A549 (cell line): ENCODE data around the gene CMIP. TPM values are rescaled to one million over a fixed set of nuclear protein-coding genes. Genes with fewer than 3 reads are reported as not detected.

Experiments used
- ATAC-seq, 2 experiments: fragments of 200-7000 bp in 1 of 2; fragments of >200 bp in 1 of 2; cut with Nextera tagmentation in 1 of 2; cut with Tn5 transposase in 1 of 2; 3 replicates each; pipeline versions ENCODE4 v1.8.0 to v1.9.1; 2018 to 2020; ENCODE audit warnings: mild to moderate bottlenecking in 1 of 2, moderate library complexity in 1 of 2
- CTCF ChIA-PET: fragments of 300-600 bp; sonication (Branson Sonifier 250); formaldehyde crosslinking; extraction: SDS; loops from one replicate; lab custom pipeline; 2021; ENCODE audit warnings: antibody characterized with exemption, inconsistent platforms; lab: Yijun Ruan, JAX
- POLR2A ChIA-PET: fragments of 350-600 bp; formaldehyde crosslinking; extraction: SDS; loops from one replicate; lab custom pipeline; 2021; ENCODE audit warnings: antibody characterized with exemption, inconsistent platforms; lab: Yijun Ruan, JAX
- DNase-seq, 2 experiments: peaks; one replicate each; pipeline versions ENCODE4 v3.0.0 to v3.0.0-alpha.2; 2011 to 2016; ENCODE audit warnings: low read depth in 1 of 2, low spot score in 1 of 2
- FAIRE-seq: peaks from 2 replicates; lab custom pipeline; 2011; peaks lifted over from hg19 to GRCh38; lab: Jason Lieb, UNC
- H3K27ac ChIP-seq, 2 experiments: fragments of >200 bp; sonication (Bioruptor Twin); formaldehyde crosslinking; 3 replicates each; pipeline ENCODE4 v1.5.1; 2016 to 2017
- H3K4me1 ChIP-seq: fragments of >200 bp; sonication (Bioruptor Twin); formaldehyde crosslinking; 3 replicates; pipeline ENCODE4 v1.6.1; 2016
- H3K4me2 ChIP-seq: fragments of >200 bp; sonication (Bioruptor Twin); formaldehyde crosslinking; 3 replicates; pipeline ENCODE4 v1.6.1; 2016
- H3K4me3 ChIP-seq: fragments of >200 bp; sonication (Bioruptor Twin); formaldehyde crosslinking; 3 replicates; pipeline ENCODE4 v1.5.1; 2016
- H3K9me3 ChIP-seq: fragments of >200 bp; sonication (Bioruptor Twin); formaldehyde crosslinking; 3 replicates; pipeline ENCODE4 v1.6.1; 2016
- BHLHE40 ChIP-seq: IDR thresholded peaks from 2 replicates; pipeline ENCODE4 v1.6.1; 2012; ENCODE audit warnings: low read depth, low read length, inconsistent platforms
- CBX2 ChIP-seq: fragments of 200-600 bp; sonication (generic); IDR thresholded peaks from 2 replicates; pipeline ENCODE4 v1.6.1; 2016; ENCODE audit warnings: low read depth, mild to moderate bottlenecking, borderline replicate concordance
- CHD4 ChIP-seq: fragments of 200-600 bp; sonication (generic); IDR thresholded peaks from 2 replicates; pipeline ENCODE4 v1.6.1; 2016; ENCODE audit warnings: antibody characterized with exemption, mild to moderate bottlenecking, borderline replicate concordance
- EHMT2 ChIP-seq: fragments of 200-600 bp; sonication (generic); IDR thresholded peaks from 2 replicates; pipeline ENCODE4 v1.6.1; 2016; ENCODE audit warnings: antibody characterized with exemption, low read depth, mild to moderate bottlenecking, moderate library complexity
- EP300 ChIP-seq, 2 experiments: fragments of >200 bp; sonication (Bioruptor Twin); formaldehyde crosslinking; IDR thresholded peaks; 2 replicates in 1 of 2; 3 replicates in 1 of 2; pipeline ENCODE4 v1.6.1; 2016 to 2017
- ESRRA ChIP-seq: fragments of 150-350 bp; IDR thresholded peaks from 2 replicates; pipeline ENCODE4 v1.6.1; 2014; ENCODE audit warnings: mild to moderate bottlenecking, low read length, borderline replicate concordance
- FOSL2 ChIP-seq, 2 experiments: fragments of 450-650 bp in 1 of 2; fragments of >200 bp in 1 of 2; sonication (Bioruptor Twin) in 1 of 2; formaldehyde crosslinking; IDR thresholded peaks; 2 replicates each; pipeline versions ENCODE4 v1.5.0 to v1.6.1; 2016 to 2020; ENCODE audit warnings: mild to moderate bottlenecking in 1 of 2, moderate library complexity in 1 of 2
- FOXS1 ChIP-seq: fragments of 250-450 bp; sonication (Bioruptor Pico); IDR thresholded peaks from 2 replicates; pipeline ENCODE4 v1.5.0; 2020; ENCODE audit warnings: mild to moderate bottlenecking, moderate library complexity
- HEYL ChIP-seq: fragments of 250-450 bp; sonication (Bioruptor Pico); IDR thresholded peaks from 2 replicates; pipeline ENCODE4 v1.8.0; 2021; ENCODE audit warnings: mild to moderate bottlenecking, moderate library complexity
- HOXA7 ChIP-seq: fragments of 250-450 bp; sonication (Bioruptor Pico); IDR thresholded peaks from 2 replicates; pipeline ENCODE4 v1.5.0; 2020; ENCODE audit warnings: mild to moderate bottlenecking, moderate library complexity
- NFE2L2 ChIP-seq: fragments of 150-350 bp; conservative IDR thresholded peaks from 2 replicates; pipeline ENCODE4 v1.6.1; 2014; ENCODE audit warnings: low read length
- POLR2A ChIP-seq: IDR thresholded peaks from 2 replicates; pipeline ENCODE4 v1.6.1; 2012; ENCODE audit warnings: mild to moderate bottlenecking, low read length
- SMC3 ChIP-seq: fragments of >200 bp; sonication (Bioruptor Twin); formaldehyde crosslinking; IDR thresholded peaks from 3 replicates; pipeline ENCODE4 v1.6.1; 2018; ENCODE audit warnings: inconsistent platforms
- SREBF2 ChIP-seq: fragments of 450-650 bp; IDR thresholded peaks from 2 replicates; pipeline ENCODE4 v1.6.1; 2014; ENCODE audit warnings: mild to moderate bottlenecking, moderate library complexity
- TFCP2L1 ChIP-seq: fragments of 250-450 bp; sonication (Bioruptor Pico); IDR thresholded peaks from 2 replicates; pipeline ENCODE4 v1.5.0; 2021; ENCODE audit warnings: mild to moderate bottlenecking
- TP53 ChIP-seq: fragments of 250-450 bp; sonication (Bioruptor Pico); IDR thresholded peaks from 2 replicates; pipeline ENCODE4 v1.5.0; 2021; ENCODE audit warnings: mild to moderate bottlenecking, moderate library complexity
- ZC3H11A ChIP-seq: fragments of 450-650 bp; IDR thresholded peaks from 2 replicates; pipeline ENCODE4 v1.6.1; 2014; ENCODE audit warnings: antibody characterized with exemption, mild to moderate bottlenecking
- ZFP36 ChIP-seq: fragments of 450-650 bp; IDR thresholded peaks from 2 replicates; pipeline ENCODE4 v1.6.1; 2014; ENCODE audit warnings: borderline replicate concordance; ENCODE audit not compliant: partially characterized antibody
- ZNF302 ChIP-seq: fragments of 250-450 bp; sonication (Bioruptor Pico); IDR thresholded peaks from 2 replicates; pipeline ENCODE4 v1.9.0; 2021; ENCODE audit warnings: inconsistent platforms, mild to moderate bottlenecking, moderate library complexity
- ZSCAN20 ChIP-seq: fragments of 250-450 bp; sonication (Bioruptor Pico); IDR thresholded peaks from 2 replicates; pipeline ENCODE4 v1.8.0; 2022; ENCODE audit warnings: mild to moderate bottlenecking, moderate library complexity
- WGBS: methylation state at CpG from one replicate; pipeline ENCODE4 v1.1.6; 2017; ENCODE audit errors: missing lambda C conversion rate; 5-methylcytosine and 5-hydroxymethylcytosine counted together
- polyA plus RNA-seq, 4 experiments: library from polyadenylated mRNA; depleted of rRNA in 3 of 4; stranded (reverse); fragments of >200 nt; fragmentation: RNase III in 1 of 4; extraction: RNeasy Plus Mini Kit Qiagen cat#74134 plus additional on column Dnase treatment in 1 of 4; gene quantifications; 2 replicates in 3 of 4; 3 replicates in 1 of 4; pipeline ENCODE4 v1.2.3, GENCODE V29; 2011 to 2017
- TF ChIP-seq, protein P1 (sequence below): fragments of >200 bp; sonication (Bioruptor Twin); formaldehyde crosslinking; IDR thresholded peaks from 2 replicates; pipeline ENCODE4 v1.6.1; 2016
- TF ChIP-seq, protein P2 (sequence below): fragments of 250-450 bp; sonication (Bioruptor Pico); IDR thresholded peaks from 2 replicates; pipeline ENCODE4 v1.5.0; 2020; ENCODE audit warnings: low read depth, mild to moderate bottlenecking, moderate library complexity
- TF ChIP-seq, protein P3 (sequence below): fragments of >200 bp; sonication (Bioruptor Twin); formaldehyde crosslinking; IDR thresholded peaks from 3 replicates; pipeline ENCODE4 v1.5.1; 2016
- TF ChIP-seq, protein P4 (sequence below): fragments of >200 bp; sonication (Bioruptor Twin); formaldehyde crosslinking; IDR thresholded peaks from 3 replicates; pipeline ENCODE4 v1.6.1; 2016
- TF ChIP-seq, protein P5 (sequence below): IDR thresholded peaks from 2 replicates; pipeline ENCODE4 v1.6.1; 2012
- TF ChIP-seq, protein P6 (sequence below): fragments of 200-600 bp; sonication (generic); IDR thresholded peaks from 2 replicates; pipeline ENCODE4 v1.6.1; 2016; ENCODE audit warnings: antibody characterized with exemption, mild to moderate bottlenecking, moderate library complexity
- TF ChIP-seq, protein P7 (sequence below): fragments of 150-350 bp; IDR thresholded peaks from 2 replicates; pipeline ENCODE4 v1.6.1; 2014; ENCODE audit warnings: low read depth, mild to moderate bottlenecking, low read length

CMIP gene
- polyA plus RNA-seq, 2 of the 4 experiments (the other 2 are of a cell fraction), result 21.6 to 125 TPM

DNA sequence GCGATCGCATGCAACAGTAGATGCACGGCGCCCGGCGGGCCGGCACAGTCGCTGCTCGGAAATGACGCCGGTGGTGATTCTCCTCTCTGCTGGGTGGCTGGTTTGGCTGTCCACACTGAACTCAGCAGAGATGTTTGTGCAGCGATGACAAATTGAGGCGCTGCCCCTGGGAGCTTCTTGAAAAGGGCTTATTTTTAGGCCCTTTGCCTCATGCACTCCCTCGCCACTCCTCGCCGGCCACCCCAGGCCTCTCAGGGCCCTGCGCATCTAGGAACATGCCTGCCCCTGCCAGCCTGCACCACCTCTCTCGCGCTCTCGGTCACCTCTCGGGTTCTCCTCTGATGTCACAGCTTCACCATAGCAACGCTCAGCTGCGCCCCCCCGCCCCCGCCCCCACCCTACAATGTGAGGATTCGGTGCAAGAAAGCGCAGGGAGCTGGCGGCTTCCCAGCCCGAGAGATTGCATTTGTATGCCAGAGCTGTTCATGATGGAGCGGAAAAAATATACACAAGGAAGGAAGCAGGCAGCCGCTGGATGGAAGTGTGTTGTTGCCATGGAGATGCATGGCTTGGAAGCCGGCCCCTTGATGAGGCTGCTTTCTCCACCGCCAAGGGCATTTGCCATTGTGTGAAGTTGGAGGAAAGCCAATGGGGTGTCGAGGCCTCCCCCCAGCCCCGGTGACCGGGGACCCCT is 253.2 kb downstream of the CMIP start:
- FAIRE-seq, result no peak
- 94% methylated on average over 34 of the region's 36 CpGs for WGBS
- POLR2A ChIA-PET, result interaction anchor here (0.7 kb wide), 1 partner anchor 150 kb away, joined by 3 read pairs; no protein-coding TSS in a partner anchor

DNA sequence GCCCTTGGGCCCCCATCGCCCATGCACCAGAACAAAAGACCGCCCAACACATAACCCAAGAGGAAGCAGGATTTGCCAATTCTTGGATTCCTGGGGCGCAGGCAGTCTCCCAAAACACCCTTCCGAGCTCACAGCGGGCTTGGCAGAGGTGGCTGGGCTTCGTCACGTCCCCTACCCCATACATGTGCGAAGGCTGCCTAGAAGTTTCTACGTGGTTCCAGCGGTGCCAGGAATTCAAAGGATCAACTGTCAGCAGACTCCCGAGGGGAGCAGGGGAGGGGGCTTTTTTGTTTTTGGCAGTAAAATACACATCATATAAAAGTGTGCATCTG is 253.7 kb downstream of the CMIP start:
- FAIRE-seq (no peak), ATAC-seq (no peak), DNase-seq (no peak)
- H3K4me1 ChIP-seq, result peaks cover 51% of the 10 kb centered on the region
- no peaks in the 10 kb centered on the region for H3K9me3 ChIP-seq
- CTCF ChIA-PET, result interaction anchor here (0.8 to 3.0 kb wide), 7 partner anchors 9 to 267 kb away, joined by 3 to 27 read pairs (median 5); no protein-coding TSS in a partner anchor
- no peak overlapping the region for H3K4me3 ChIP-seq
- 93% methylated on average over 10 of the region's 11 CpGs for WGBS
- H3K4me2 ChIP-seq, result no peak overlapping the region
- H3K27ac ChIP-seq, result peak overlapping the region in 1 of 2 experiments; percentile 75; a peak in 2 of 6 replicates
- POLR2A ChIA-PET, result no interaction called here
- TF ChIP-seq, protein P1, sequence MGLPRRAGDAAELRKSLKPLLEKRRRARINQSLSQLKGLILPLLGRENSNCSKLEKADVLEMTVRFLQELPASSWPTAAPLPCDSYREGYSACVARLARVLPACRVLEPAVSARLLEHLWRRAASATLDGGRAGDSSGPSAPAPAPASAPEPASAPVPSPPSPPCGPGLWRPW, result no peak
- TF ChIP-seq TP53 (CRISPR knock-in tag) (no peak), NFE2L2 (no peak), ZSCAN20 (no peak), ESRRA (no peak), POLR2A (no peak), HOXA7 (CRISPR knock-in tag) (no peak), EHMT2 (no peak), FOXS1 (no peak), FOSL2 (IDR thresholded peaks at IDR 0.05) (no peak), FOSL2 (CRISPR knock-in tag; IDR thresholded peaks at IDR 0.05) (no peak), CBX2 (no peak), ZNF302 (CRISPR knock-in tag) (no peak), SREBF2 (no peak)
- TF ChIP-seq, protein P2, sequence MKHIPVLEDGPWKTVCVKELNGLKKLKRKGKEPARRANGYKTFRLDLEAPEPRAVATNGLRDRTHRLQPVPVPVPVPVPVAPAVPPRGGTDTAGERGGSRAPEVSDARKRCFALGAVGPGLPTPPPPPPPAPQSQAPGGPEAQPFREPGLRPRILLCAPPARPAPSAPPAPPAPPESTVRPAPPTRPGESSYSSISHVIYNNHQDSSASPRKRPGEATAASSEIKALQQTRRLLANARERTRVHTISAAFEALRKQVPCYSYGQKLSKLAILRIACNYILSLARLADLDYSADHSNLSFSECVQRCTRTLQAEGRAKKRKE, result no peak
- TF ChIP-seq, protein P3, sequence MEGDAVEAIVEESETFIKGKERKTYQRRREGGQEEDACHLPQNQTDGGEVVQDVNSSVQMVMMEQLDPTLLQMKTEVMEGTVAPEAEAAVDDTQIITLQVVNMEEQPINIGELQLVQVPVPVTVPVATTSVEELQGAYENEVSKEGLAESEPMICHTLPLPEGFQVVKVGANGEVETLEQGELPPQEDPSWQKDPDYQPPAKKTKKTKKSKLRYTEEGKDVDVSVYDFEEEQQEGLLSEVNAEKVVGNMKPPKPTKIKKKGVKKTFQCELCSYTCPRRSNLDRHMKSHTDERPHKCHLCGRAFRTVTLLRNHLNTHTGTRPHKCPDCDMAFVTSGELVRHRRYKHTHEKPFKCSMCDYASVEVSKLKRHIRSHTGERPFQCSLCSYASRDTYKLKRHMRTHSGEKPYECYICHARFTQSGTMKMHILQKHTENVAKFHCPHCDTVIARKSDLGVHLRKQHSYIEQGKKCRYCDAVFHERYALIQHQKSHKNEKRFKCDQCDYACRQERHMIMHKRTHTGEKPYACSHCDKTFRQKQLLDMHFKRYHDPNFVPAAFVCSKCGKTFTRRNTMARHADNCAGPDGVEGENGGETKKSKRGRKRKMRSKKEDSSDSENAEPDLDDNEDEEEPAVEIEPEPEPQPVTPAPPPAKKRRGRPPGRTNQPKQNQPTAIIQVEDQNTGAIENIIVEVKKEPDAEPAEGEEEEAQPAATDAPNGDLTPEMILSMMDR, result no peak
- TF ChIP-seq, protein P4, sequence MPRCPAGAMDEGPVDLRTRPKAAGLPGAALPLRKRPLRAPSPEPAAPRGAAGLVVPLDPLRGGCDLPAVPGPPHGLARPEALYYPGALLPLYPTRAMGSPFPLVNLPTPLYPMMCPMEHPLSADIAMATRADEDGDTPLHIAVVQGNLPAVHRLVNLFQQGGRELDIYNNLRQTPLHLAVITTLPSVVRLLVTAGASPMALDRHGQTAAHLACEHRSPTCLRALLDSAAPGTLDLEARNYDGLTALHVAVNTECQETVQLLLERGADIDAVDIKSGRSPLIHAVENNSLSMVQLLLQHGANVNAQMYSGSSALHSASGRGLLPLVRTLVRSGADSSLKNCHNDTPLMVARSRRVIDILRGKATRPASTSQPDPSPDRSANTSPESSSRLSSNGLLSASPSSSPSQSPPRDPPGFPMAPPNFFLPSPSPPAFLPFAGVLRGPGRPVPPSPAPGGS, result no peak
- TF ChIP-seq, protein P5, sequence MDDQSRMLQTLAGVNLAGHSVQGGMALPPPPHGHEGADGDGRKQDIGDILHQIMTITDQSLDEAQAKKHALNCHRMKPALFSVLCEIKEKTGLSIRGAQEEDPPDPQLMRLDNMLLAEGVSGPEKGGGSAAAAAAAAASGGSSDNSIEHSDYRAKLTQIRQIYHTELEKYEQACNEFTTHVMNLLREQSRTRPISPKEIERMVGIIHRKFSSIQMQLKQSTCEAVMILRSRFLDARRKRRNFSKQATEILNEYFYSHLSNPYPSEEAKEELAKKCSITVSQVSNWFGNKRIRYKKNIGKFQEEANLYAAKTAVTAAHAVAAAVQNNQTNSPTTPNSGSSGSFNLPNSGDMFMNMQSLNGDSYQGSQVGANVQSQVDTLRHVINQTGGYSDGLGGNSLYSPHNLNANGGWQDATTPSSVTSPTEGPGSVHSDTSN, result no peak

More for the DNA sequence above, 253.2 kb downstream of the CMIP start:
- H3K4me2 ChIP-seq, result no peak overlapping the region
- ATAC-seq (no peak), DNase-seq (no peak)
- peaks cover 47% of the 10 kb centered on the region for H3K4me1 ChIP-seq
- TF ChIP-seq NFE2L2, result no peak
- TF ChIP-seq SREBF2, result no peak
- no peak for TF ChIP-seq BHLHE40
- no peak for TF ChIP-seq EP300 (IDR thresholded peaks at IDR 0.05)
- no peak for TF ChIP-seq ZSCAN20
- no peak for TF ChIP-seq ZNF302 (CRISPR knock-in tag)
- TF ChIP-seq CHD4, result no peak
- no peak for TF ChIP-seq ZC3H11A
- TF ChIP-seq ZFP36, result no peak
- no peak for TF ChIP-seq SMC3
- no peak for TF ChIP-seq FOSL2 (IDR thresholded peaks at IDR 0.05)
- TF ChIP-seq FOSL2 (CRISPR knock-in tag; IDR thresholded peaks at IDR 0.05), result no peak
- TF ChIP-seq TFCP2L1 (CRISPR knock-in tag), result no peak
- TF ChIP-seq, protein P6, sequence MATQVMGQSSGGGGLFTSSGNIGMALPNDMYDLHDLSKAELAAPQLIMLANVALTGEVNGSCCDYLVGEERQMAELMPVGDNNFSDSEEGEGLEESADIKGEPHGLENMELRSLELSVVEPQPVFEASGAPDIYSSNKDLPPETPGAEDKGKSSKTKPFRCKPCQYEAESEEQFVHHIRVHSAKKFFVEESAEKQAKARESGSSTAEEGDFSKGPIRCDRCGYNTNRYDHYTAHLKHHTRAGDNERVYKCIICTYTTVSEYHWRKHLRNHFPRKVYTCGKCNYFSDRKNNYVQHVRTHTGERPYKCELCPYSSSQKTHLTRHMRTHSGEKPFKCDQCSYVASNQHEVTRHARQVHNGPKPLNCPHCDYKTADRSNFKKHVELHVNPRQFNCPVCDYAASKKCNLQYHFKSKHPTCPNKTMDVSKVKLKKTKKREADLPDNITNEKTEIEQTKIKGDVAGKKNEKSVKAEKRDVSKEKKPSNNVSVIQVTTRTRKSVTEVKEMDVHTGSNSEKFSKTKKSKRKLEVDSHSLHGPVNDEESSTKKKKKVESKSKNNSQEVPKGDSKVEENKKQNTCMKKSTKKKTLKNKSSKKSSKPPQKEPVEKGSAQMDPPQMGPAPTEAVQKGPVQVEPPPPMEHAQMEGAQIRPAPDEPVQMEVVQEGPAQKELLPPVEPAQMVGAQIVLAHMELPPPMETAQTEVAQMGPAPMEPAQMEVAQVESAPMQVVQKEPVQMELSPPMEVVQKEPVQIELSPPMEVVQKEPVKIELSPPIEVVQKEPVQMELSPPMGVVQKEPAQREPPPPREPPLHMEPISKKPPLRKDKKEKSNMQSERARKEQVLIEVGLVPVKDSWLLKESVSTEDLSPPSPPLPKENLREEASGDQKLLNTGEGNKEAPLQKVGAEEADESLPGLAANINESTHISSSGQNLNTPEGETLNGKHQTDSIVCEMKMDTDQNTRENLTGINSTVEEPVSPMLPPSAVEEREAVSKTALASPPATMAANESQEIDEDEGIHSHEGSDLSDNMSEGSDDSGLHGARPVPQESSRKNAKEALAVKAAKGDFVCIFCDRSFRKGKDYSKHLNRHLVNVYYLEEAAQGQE, result no peak
- TF ChIP-seq, protein P7, sequence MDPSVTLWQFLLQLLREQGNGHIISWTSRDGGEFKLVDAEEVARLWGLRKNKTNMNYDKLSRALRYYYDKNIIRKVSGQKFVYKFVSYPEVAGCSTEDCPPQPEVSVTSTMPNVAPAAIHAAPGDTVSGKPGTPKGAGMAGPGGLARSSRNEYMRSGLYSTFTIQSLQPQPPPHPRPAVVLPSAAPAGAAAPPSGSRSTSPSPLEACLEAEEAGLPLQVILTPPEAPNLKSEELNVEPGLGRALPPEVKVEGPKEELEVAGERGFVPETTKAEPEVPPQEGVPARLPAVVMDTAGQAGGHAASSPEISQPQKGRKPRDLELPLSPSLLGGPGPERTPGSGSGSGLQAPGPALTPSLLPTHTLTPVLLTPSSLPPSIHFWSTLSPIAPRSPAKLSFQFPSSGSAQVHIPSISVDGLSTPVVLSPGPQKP, result no peak
- no peak for TF ChIP-seq HEYL (CRISPR knock-in tag)
- CTCF ChIA-PET, result interaction anchor here (0.6 to 3.0 kb wide), 35 partner anchors 9 to 333 kb away, joined by 3 to 33 read pairs (median 5); no protein-coding TSS in a partner anchor
- H3K4me3 ChIP-seq, result no peak overlapping the region
- H3K27ac ChIP-seq, result peak overlapping the region; percentile 10 to 75; a peak in 4 of 6 replicates
- H3K9me3 ChIP-seq, result no peaks in the 10 kb centered on the region
